Fibroblast of lung (primary cell): ENCODE data around the gene LMF2.

Source experiments
- EZH2 ChIP-seq: IDR thresholded peaks from 2 replicates; pipeline ENCODE4 v1.5.1; 2012; ENCODE audit warnings: low read length, control low read depth, mild to moderate bottlenecking; ENCODE audit errors: missing control alignments
- TF ChIP-seq, protein P1 (sequence below), 2 donors: IDR thresholded peaks in 1 of 2; conservative IDR thresholded peaks in 1 of 2; 1 replicate in 1 of 2; 2 replicates in 1 of 2; pipeline ENCODE4 v1.5.1; 2011 to 2012; ENCODE audit warnings: low read length in 2 of 2, control low read depth in 1 of 2, inconsistent platforms in 1 of 2, low read depth in 1 of 2, mild to moderate bottlenecking in 1 of 2

DNA sequence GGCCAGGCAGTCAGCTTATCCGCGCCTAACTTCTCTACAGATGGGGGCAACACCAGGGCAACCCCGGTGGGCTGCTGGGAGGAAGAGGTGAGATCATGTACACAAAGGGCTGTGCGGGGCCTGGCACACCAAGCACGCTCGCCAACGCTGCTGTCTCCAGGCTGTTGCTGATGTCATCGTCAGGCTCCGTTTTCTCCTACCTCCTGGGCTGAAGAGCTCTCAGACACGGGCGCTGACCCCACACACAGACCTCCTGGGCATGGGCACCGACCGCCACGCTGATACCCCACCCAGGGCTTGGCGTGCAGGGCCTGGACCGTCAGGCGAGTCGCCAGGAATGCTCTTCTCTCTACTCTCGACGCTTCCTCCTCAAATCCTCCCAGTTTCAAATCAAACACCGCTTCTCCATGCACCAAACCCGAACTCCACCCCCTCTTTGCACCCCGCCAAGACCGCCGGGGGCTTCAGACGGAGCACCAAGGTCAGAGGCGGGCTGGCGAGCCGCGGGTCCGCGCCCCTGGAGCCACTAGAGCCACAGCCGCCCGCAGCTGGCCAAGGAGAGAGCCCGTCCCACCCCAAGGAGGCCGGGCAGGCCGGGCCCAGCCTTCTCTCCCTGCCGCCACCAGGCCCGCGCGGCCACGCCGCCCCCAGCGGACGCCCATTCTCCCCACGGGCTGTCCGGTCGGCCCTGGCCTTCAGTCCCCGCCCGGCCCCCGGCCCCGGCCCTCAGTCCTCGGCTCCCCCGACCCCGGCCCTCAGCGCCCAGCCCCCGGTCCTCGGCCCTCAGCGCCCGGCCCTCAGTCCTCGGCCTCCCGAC, 33.4 kb downstream of the LMF2 start:
- TF ChIP-seq, protein P1, sequence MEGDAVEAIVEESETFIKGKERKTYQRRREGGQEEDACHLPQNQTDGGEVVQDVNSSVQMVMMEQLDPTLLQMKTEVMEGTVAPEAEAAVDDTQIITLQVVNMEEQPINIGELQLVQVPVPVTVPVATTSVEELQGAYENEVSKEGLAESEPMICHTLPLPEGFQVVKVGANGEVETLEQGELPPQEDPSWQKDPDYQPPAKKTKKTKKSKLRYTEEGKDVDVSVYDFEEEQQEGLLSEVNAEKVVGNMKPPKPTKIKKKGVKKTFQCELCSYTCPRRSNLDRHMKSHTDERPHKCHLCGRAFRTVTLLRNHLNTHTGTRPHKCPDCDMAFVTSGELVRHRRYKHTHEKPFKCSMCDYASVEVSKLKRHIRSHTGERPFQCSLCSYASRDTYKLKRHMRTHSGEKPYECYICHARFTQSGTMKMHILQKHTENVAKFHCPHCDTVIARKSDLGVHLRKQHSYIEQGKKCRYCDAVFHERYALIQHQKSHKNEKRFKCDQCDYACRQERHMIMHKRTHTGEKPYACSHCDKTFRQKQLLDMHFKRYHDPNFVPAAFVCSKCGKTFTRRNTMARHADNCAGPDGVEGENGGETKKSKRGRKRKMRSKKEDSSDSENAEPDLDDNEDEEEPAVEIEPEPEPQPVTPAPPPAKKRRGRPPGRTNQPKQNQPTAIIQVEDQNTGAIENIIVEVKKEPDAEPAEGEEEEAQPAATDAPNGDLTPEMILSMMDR (conservative IDR thresholded peaks at IDR 0.05 in 1 of 2, IDR thresholded peaks at IDR 0.05 in 1 of 2; ENCODE audit: low read depth in 1 of 2, low read length in 2 of 2) = no peak
- TF ChIP-seq EZH2 = no peak
